Testis (tissue), 2 donors: ENCODE results near the gene PMP22.
"Not testable (repeated sequence)": the region's sequence is repeated elsewhere in the genome, so short reads cannot be mapped to it uniquely, and the experiment has no call there.

ENCODE experiments used
- CTCF ChIP-seq, 3 experiments: fragments of 450-650 bp in 2 of 3; fragments of 200-600 bp in 1 of 3; sonication (generic) in 1 of 3; IDR thresholded peaks; one replicate each; pipeline ENCODE4 v1.5.1; 2016 to 2019; ENCODE audit warnings: antibody characterized with exemption in 3 of 3, mild to moderate bottlenecking in 2 of 3, moderate library complexity in 1 of 3
- POLR2A ChIP-seq: fragments of 450-650 bp; IDR thresholded peaks from one replicate; pipeline ENCODE4 v1.6.1; 2017; ENCODE audit warnings: antibody characterized with exemption, mild to moderate bottlenecking, moderate library complexity

DNA sequence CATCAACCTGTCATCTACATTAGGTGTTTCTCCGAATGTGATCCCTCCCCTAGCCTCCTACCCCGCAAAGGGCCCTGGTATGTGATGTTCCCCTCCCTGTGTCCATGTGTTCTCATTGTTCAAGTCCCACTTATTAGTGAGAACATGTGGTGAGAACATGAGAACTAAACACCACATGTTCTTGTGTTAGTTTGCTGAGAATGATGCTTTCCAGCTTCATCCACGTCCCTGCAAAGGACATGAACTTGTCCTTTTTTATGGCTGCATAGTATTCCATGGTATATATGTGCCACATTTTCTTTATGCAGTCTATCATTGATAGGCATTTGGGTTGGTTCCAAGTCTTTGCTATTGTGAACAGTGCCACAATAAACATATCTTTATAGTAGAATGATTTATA lies 43.3 kb downstream of the PMP22 start:
- TF ChIP-seq POLR2A; CTCF (IDR thresholded peaks at IDR 0.05): not testable (repeated sequence)
